Small intestine (tissue), 7 donors: ENCODE data around the gene SETBP1. TPM values are rescaled to one million over a fixed set of nuclear protein-coding genes. Genes with fewer than 3 reads are reported as not detected.

ENCODE experiments used
- DNase-seq, 2 donors: peaks; one replicate each; pipeline versions ENCODE4 v3.0.0 to v3.0.0-alpha.2; 2013
- FAIRE-seq: peaks from 2 replicates; lab custom pipeline; 2012; peaks lifted over from hg19 to GRCh38; lab: Jason Lieb, UNC
- H3K27ac ChIP-seq, 3 donors: one replicate each; pipeline ENCODE4 v1.5.1; 2013; ENCODE audit warnings: low read length in 2 of 3, mild to moderate bottlenecking in 2 of 3, control low read depth in 1 of 3, inconsistent platforms in 1 of 3, low read depth in 1 of 3, moderate library complexity in 1 of 3
- H3K27me3 ChIP-seq, 3 donors: one replicate each; pipeline ENCODE4 v1.6.1; 2013; ENCODE audit warnings: low read length in 3 of 3, inconsistent platforms in 1 of 3; ENCODE audit not compliant: control insufficient read depth in 3 of 3, insufficient read depth in 3 of 3
- H3K36me3 ChIP-seq, 3 donors: one replicate each; pipeline ENCODE4 v1.6.1; 2013; ENCODE audit warnings: low read length in 3 of 3, inconsistent platforms in 1 of 3, low read depth in 1 of 3, mild to moderate bottlenecking in 1 of 3, moderate library complexity in 1 of 3; ENCODE audit not compliant: control insufficient read depth in 3 of 3, insufficient read depth in 2 of 3
- H3K4me1 ChIP-seq, 3 donors: one replicate each; pipeline ENCODE4 v1.6.1; 2013; ENCODE audit warnings: low read length in 2 of 3, inconsistent platforms in 1 of 3, low read depth in 1 of 3, mild to moderate bottlenecking in 1 of 3, moderate library complexity in 1 of 3; ENCODE audit not compliant: control insufficient read depth in 3 of 3, insufficient read depth in 2 of 3
- H3K4me3 ChIP-seq, 3 donors: one replicate each; pipeline ENCODE4 v1.5.1; 2013; ENCODE audit warnings: low read length in 3 of 3, control low read depth in 1 of 3, inconsistent platforms in 1 of 3, low read depth in 1 of 3, mild to moderate bottlenecking in 1 of 3, moderate library complexity in 1 of 3
- H3K9me3 ChIP-seq, 2 donors: one replicate each; pipeline ENCODE4 v1.6.1; 2013; ENCODE audit warnings: low read depth in 1 of 2, low read length in 1 of 2; ENCODE audit not compliant: control insufficient read depth in 2 of 2, insufficient read depth in 1 of 2
- WGBS, 3 donors: extraction: QIAGEN DNeasy Blood & Tissue Kit; methylation state at CpG; one replicate each; pipeline ENCODE4 v1.1.7; 2013; 5-methylcytosine and 5-hydroxymethylcytosine counted together
- polyA plus RNA-seq, 4 donors: library from polyadenylated mRNA; stranded (reverse) in 3 of 4; unstranded in 1 of 4; fragments of 200-250 nt in 3 of 4; fragments of 120-200 nt in 1 of 4; gene quantifications; one replicate each; pipeline versions ENCODE4 v1.2.1 to v1.2.3, GENCODE V29; 2013
- donor health status: healthy with polysubstance abuse.
- donor health status: control.
- donor health status: control.
- donor health status: Bipolar disorder and iron deficiency.
- donor health status: healthy.

The SETBP1 gene
- polyA plus RNA-seq, 4 donors, result 0.54 to 5.8 (median 1.8) TPM; not detected in 1

- no peak for FAIRE-seq
- H3K36me3 ChIP-seq, result peaks cover 0 to 9% (median 0%) of the 10 kb centered on the region in 3 donors
- H3K4me1 ChIP-seq, result peaks cover 0 to 4% (median 0%) of the 10 kb centered on the region in 3 donors
- 77 to 89% (median 84%) methylated on average over 7 of the region's 7 CpGs for WGBS, 3 donors
- no peak for DNase-seq
- H3K27me3 ChIP-seq, result no peaks in the 10 kb centered on the region
- H3K27ac ChIP-seq, result no peak overlapping the region
- no peaks in the 10 kb centered on the region for H3K9me3 ChIP-seq
- no peak overlapping the region for H3K4me3 ChIP-seq
These were observed 138.1 kb downstream of the SETBP1 start for GRCh38 chr18:44818668-44819403.

- H3K4me3 ChIP-seq, result no peak overlapping the region
- H3K4me1 ChIP-seq, result peaks cover 0 to 3% (median 3%) of the 10 kb centered on the region in 3 donors
- DNase-seq (no peak), FAIRE-seq (no peak)
- H3K9me3 ChIP-seq, result no peaks in the 10 kb centered on the region
- peaks cover 0 to 9% (median 0%) of the 10 kb centered on the region in 3 donors for H3K36me3 ChIP-seq
- H3K27ac ChIP-seq, result no peak overlapping the region
- 92 to 95% (median 94%) methylated on average over 6 of the region's 6 CpGs for WGBS, 3 donors
- H3K27me3 ChIP-seq, result no peaks in the 10 kb centered on the region
These were observed 139.3 kb downstream of the SETBP1 start for GRCh38 chr18:44819944-44820510.

GRCh38 chr18:44821924-44822323, 141.2 kb downstream of the SETBP1 start:
- Histone ChIP-seq H3K4me3 (no peak overlapping the region), H3K27ac (no peak overlapping the region), H3K4me1 (peaks cover 5 to 9% (median 9%) of the 10 kb centered on the region in 3 donors), H3K9me3 (no peaks in the 10 kb centered on the region), H3K36me3 (peaks cover 0 to 5% (median 0%) of the 10 kb centered on the region in 3 donors), H3K27me3 (no peaks in the 10 kb centered on the region)
- FAIRE-seq, result no peak
- DNase-seq, result no peak
- WGBS, 3 donors, result 11 to 52% (median 18%) methylated on average over 1 of the region's 1 CpG

- peaks cover 5 to 11% (median 9%) of the 10 kb centered on the region in 3 donors for H3K4me1 ChIP-seq
- no peak for DNase-seq
- 71 to 81% (median 76%) methylated on average over 3 of the region's 3 CpGs for WGBS, 3 donors
- no peak overlapping the region for H3K4me3 ChIP-seq
- peaks cover 0 to 2% (median 0%) of the 10 kb centered on the region in 3 donors for H3K36me3 ChIP-seq
- no peaks in the 10 kb centered on the region for H3K27me3 ChIP-seq
- no peaks in the 10 kb centered on the region for H3K9me3 ChIP-seq
- H3K27ac ChIP-seq, result no peak overlapping the region
- FAIRE-seq, result no peak
These were observed 142.6 kb downstream of the SETBP1 start for GRCh38 chr18:44823286-44823685.

GRCh38 chr18:44823782-44824181, 143.1 kb downstream of the SETBP1 start:
- peaks cover 5 to 11% (median 9%) of the 10 kb centered on the region in 3 donors for H3K4me1 ChIP-seq
- no peak for FAIRE-seq

DNA sequence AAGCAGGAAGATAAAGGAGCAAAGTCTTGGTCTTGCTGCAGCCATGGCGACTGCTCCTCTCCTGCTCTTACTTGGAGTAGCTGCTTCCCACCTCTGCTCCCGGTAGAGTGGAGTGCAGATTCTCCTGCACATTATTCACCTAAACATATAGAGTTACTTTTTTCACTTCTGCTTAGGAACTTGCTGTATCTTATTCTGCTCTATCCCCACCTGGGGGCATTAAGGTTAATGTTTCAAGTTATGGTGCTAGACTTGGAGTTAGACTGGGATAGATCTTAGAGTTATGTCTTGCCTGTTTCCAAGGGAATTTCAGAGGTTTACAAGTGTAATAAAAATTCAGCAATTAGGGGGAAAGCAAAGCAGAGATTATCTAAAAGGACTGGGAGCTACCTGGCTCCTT, 144.2 kb downstream of the SETBP1 start:
- Histone ChIP-seq H3K36me3 (peaks cover 0 to 2% (median 0%) of the 10 kb centered on the region in 3 donors), H3K27me3 (no peaks in the 10 kb centered on the region), H3K27ac (no peak overlapping the region), H3K9me3 (no peaks in the 10 kb centered on the region), H3K4me3 (no peak overlapping the region), H3K4me1 (peaks cover 5 to 11% (median 9%) of the 10 kb centered on the region in 3 donors)
- 56 to 74% (median 74%) methylated on average over 2 of the region's 2 CpGs for WGBS, 3 donors
- FAIRE-seq (no peak), DNase-seq (peak in 1 of 2 donors; percentile 24)

More at GRCh38 chr18:44823782-44824181, 143.1 kb downstream of the SETBP1 start:
- Histone ChIP-seq H3K27me3 (no peaks in the 10 kb centered on the region), H3K9me3 (no peaks in the 10 kb centered on the region), H3K27ac (no peak overlapping the region), H3K36me3 (peaks cover 0 to 2% (median 0%) of the 10 kb centered on the region in 3 donors), H3K4me3 (no peak overlapping the region)
- no peak for DNase-seq

DNA sequence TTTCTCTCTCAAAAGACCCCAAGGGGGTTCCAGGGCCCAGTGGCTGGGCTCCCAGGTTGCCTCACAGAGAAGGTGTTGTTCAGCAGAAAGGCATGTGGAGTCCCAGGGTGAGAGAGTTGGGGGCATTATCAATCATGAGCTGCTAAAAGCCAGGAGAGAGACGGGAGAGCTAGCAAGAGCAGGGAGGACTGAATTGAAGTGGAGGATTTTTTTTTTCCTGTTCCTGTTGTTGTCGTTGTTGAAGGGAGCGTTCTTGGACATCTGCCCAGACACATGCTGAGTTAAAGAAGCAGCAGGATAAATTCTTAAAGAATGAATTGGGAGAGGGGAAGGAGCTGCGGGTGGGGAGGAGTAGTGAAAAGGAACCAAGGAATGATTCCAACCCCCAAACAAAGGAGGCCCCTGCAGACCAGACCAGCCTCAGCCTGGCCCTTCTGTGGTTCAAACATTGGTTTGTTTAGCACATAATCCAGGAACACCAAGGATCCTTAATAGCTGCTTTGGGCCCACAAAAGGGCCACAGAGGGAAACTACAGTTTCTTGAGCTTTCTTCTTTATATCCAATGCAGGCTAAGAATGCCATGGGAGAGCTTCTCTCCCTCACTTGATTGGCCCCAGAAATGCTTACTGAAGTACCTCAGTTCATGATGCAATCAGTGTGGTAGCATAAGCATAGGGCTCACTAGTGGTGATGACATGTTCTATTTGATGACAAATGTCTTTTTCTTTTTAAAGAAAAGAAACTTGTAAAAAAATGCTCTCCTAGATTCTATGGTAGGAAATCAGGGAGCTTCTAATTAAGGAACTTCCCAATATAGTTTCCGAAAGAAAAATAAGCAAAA, 146.0 kb downstream of the SETBP1 start:
- Histone ChIP-seq H3K36me3 (no peaks in the 10 kb centered on the region), H3K4me1 (peaks cover 5 to 11% (median 9%) of the 10 kb centered on the region in 3 donors), H3K27me3 (no peaks in the 10 kb centered on the region), H3K9me3 (no peaks in the 10 kb centered on the region), H3K4me3 (no peak overlapping the region), H3K27ac (peak overlapping the region in 2 of 3 donors; percentile 18 to 74)
- DNase-seq (peak; percentile 54 to 60), FAIRE-seq (no peak)
- 27 to 45% (median 29%) methylated on average over 5 of the region's 5 CpGs for WGBS, 3 donors

- Histone ChIP-seq H3K4me3 (no peak overlapping the region), H3K4me1 (peaks cover 5 to 11% (median 9%) of the 10 kb centered on the region in 3 donors), H3K36me3 (no peaks in the 10 kb centered on the region), H3K27ac (no peak overlapping the region), H3K27me3 (no peaks in the 10 kb centered on the region), H3K9me3 (no peaks in the 10 kb centered on the region)
- DNase-seq (no peak), FAIRE-seq (no peak)
- WGBS, 3 donors, result 91 to 93% (median 91%) methylated on average over 3 of the region's 3 CpGs
These were observed 147.4 kb downstream of the SETBP1 start for GRCh38 chr18:44828080-44828479.
